ENCODE measurements around the gene OGG1. TPM values are rescaled to one million over a fixed set of nuclear protein-coding genes. Genes with fewer than 3 reads are reported as not detected.

Gene OGG1
- total and polyA plus RNA-seq, 9 of the 15 experiments (the other 6 are each of a cell fraction or from before 2014, with no cell fraction given) = 6.6 to 33.0 (median 24.4) TPM

DNA sequence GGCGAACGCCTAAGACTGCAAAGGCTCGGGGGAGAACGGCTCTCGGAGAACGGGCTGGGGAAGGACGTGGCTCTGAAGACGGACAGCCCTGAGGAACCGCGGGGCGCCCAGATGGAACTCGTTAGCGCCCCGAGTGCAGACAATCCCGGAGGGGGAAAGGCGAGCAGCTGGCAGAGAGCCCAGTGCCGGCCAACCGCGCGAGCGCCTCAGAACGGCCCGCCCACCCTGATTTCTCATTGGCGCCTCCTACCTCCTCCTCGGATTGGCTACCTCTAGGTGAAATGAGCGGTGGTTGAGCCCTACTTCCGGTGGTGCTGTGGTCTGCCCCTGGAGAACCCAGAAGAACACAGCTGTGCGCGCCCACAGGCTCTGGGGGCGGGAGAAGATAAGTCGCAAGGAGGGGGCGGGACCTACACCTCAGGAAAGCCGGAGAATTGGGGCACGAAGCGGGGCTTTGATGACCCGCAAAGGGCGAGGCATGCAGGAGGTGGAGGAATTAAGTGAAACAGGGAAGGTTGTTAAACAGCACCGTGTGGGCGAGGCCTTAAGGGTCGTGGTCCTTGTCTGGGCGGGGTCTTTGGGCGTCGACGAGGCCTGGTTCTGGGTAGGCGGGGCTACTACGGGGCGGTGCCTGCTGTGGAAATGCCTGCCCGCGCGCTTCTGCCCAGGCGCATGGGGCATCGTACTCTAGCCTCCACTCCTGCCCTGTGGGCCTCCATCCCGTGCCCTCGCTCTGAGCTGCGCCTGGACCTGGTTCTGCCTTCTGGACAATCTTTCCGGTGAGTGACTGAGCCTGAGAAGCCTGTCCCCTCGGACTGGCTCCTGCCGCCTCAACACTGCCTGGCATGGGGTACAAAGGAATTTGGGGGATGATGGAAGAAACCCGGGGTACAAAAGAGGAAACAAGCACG lies at the start of gene OGG1 (continued):
- TF ChIP-seq BCLAF1 (IDR thresholded peaks at IDR 0.05; ENCODE audit: borderline replicate concordance in 1 of 2, control insufficient read depth in 1 of 2, low read depth in 2 of 2, low read length in 1 of 2) (peak in 1 of 2 experiments; percentile 1; a peak in 1 of 4 replicates), TCF7L2 (IDR thresholded peaks at IDR 0.05; ENCODE audit: low read depth, low read length) (peak; percentile 65; the same call in 1 of the 2 replicates), RBBP5 (IDR thresholded peaks at IDR 0.05; ENCODE audit: borderline replicate concordance, insufficient read depth, low read length, poor library complexity, severe bottlenecking) (peak; percentile 17), GATA2 (CRISPR knock-in tag; IDR thresholded peaks at IDR 0.05) (no peak), ATF7 (IDR thresholded peaks at IDR 0.05) (peak; percentile 92), KDM5B (IDR thresholded peaks at IDR 0.05; ENCODE audit: insufficient replicate concordance, low read depth, low read length) (peak; percentile 80), POLR2AphosphoS2 (IDR thresholded peaks at IDR 0.05; ENCODE audit: low read length) (peak; percentile 69; the same call in 1 of the 2 replicates), HDGF (IDR thresholded peaks at IDR 0.05) (no peak), DPF2 (IDR thresholded peaks at IDR 0.05) (peak; percentile 82), ESRRA (IDR thresholded peaks at IDR 0.05; ENCODE audit: borderline replicate concordance, low read depth) (peak; percentile 86; the same call in 1 of the 2 replicates), ETV5 (CRISPR knock-in tag; IDR thresholded peaks at IDR 0.05; ENCODE audit: low read depth) (peak; percentile 87), ELK3 (CRISPR knock-in tag; IDR thresholded peaks at IDR 0.05) (no peak)
- TF ChIP-seq, protein P1, sequence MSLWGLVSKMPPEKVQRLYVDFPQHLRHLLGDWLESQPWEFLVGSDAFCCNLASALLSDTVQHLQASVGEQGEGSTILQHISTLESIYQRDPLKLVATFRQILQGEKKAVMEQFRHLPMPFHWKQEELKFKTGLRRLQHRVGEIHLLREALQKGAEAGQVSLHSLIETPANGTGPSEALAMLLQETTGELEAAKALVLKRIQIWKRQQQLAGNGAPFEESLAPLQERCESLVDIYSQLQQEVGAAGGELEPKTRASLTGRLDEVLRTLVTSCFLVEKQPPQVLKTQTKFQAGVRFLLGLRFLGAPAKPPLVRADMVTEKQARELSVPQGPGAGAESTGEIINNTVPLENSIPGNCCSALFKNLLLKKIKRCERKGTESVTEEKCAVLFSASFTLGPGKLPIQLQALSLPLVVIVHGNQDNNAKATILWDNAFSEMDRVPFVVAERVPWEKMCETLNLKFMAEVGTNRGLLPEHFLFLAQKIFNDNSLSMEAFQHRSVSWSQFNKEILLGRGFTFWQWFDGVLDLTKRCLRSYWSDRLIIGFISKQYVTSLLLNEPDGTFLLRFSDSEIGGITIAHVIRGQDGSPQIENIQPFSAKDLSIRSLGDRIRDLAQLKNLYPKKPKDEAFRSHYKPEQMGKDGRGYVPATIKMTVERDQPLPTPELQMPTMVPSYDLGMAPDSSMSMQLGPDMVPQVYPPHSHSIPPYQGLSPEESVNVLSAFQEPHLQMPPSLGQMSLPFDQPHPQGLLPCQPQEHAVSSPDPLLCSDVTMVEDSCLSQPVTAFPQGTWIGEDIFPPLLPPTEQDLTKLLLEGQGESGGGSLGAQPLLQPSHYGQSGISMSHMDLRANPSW (CRISPR knock-in tag; IDR thresholded peaks at IDR 0.05) = no peak
- TF ChIP-seq, protein P2, sequence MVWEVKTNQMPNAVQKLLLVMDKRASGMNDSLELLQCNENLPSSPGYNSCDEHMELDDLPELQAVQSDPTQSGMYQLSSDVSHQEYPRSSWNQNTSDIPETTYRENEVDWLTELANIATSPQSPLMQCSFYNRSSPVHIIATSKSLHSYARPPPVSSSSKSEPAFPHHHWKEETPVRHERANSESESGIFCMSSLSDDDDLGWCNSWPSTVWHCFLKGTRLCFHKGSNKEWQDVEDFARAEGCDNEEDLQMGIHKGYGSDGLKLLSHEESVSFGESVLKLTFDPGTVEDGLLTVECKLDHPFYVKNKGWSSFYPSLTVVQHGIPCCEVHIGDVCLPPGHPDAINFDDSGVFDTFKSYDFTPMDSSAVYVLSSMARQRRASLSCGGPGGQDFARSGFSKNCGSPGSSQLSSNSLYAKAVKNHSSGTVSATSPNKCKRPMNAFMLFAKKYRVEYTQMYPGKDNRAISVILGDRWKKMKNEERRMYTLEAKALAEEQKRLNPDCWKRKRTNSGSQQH (CRISPR knock-in tag; IDR thresholded peaks at IDR 0.05) = 0 out of 2 replicates have a peak, but pooled peaks have one; percentile 47
